Neuron (in vitro differentiated cells): ENCODE data around the gene SUGCT.

Experiments
- H2AFZ ChIP-seq: one replicate; pipeline ENCODE4 v1.6.1; 2013; ENCODE audit warnings: low read depth, mild to moderate bottlenecking, inconsistent platforms, low read length, moderate library complexity
- H3K27me3 ChIP-seq: one replicate; pipeline ENCODE4 v1.6.1; 2013; ENCODE audit warnings: low read length; ENCODE audit not compliant: insufficient read depth
- H3K36me3 ChIP-seq: one replicate; pipeline ENCODE4 v1.6.1; 2013; ENCODE audit warnings: low read length; ENCODE audit not compliant: insufficient read depth
- H3K4me1 ChIP-seq: one replicate; pipeline ENCODE4 v1.6.1; 2013; ENCODE audit warnings: low read length; ENCODE audit not compliant: insufficient read depth
- H3K4me3 ChIP-seq: 2 replicates; pipeline ENCODE4 v1.5.1; 2013; ENCODE audit warnings: mild to moderate bottlenecking, low read length, moderate library complexity
- H3K9me3 ChIP-seq: one replicate; pipeline ENCODE4 v1.6.1; 2013; ENCODE audit warnings: low read length

SUGCT gene

GRCh38 chr7:40535678-40536077, 400.9 kb downstream of the SUGCT start:
- no peaks in the 10 kb centered on the region for H3K4me1 ChIP-seq
- no peaks in the 10 kb centered on the region for H3K36me3 ChIP-seq
- no peaks in the 10 kb centered on the region for H3K9me3 ChIP-seq
- H2AFZ ChIP-seq = no peak overlapping the region
- H3K27me3 ChIP-seq = no peaks in the 10 kb centered on the region
- no peak overlapping the region for H3K4me3 ChIP-seq

GRCh38 chr7:40536421-40536820, 401.6 kb downstream of the SUGCT start:
- Histone ChIP-seq H3K36me3 (no peaks in the 10 kb centered on the region), H2AFZ (no peak overlapping the region), H3K9me3 (no peaks in the 10 kb centered on the region), H3K4me1 (no peaks in the 10 kb centered on the region), H3K4me3 (no peak overlapping the region), H3K27me3 (no peaks in the 10 kb centered on the region)

GRCh38 chr7:40538281-40538680, 403.5 kb downstream of the SUGCT start:
- Histone ChIP-seq H3K27me3 (no peaks in the 10 kb centered on the region), H2AFZ (no peak overlapping the region), H3K9me3 (no peaks in the 10 kb centered on the region), H3K4me3 (no peak overlapping the region), H3K36me3 (no peaks in the 10 kb centered on the region), H3K4me1 (no peaks in the 10 kb centered on the region)

- Histone ChIP-seq H3K4me3 (no peak overlapping the region), H3K27me3 (no peaks in the 10 kb centered on the region), H3K4me1 (no peaks in the 10 kb centered on the region), H3K9me3 (no peaks in the 10 kb centered on the region), H3K36me3 (no peaks in the 10 kb centered on the region), H2AFZ (no peak overlapping the region)
Observed at GRCh38 chr7:40541336-40541735, 406.5 kb downstream of the SUGCT start.

GRCh38 chr7:40542982-40543741, 408.4 kb downstream of the SUGCT start:
- no peaks in the 10 kb centered on the region for H3K9me3 ChIP-seq
- no peak overlapping the region for H2AFZ ChIP-seq
- no peaks in the 10 kb centered on the region for H3K4me1 ChIP-seq
- H3K4me3 ChIP-seq = no peak overlapping the region
- no peaks in the 10 kb centered on the region for H3K36me3 ChIP-seq
- no peaks in the 10 kb centered on the region for H3K27me3 ChIP-seq

GRCh38 chr7:40544221-40544723, 409.5 kb downstream of the SUGCT start:
- no peaks in the 10 kb centered on the region for H3K36me3 ChIP-seq
- no peaks in the 10 kb centered on the region for H3K4me1 ChIP-seq
- H3K9me3 ChIP-seq = no peaks in the 10 kb centered on the region
- H2AFZ ChIP-seq = no peak overlapping the region
- H3K27me3 ChIP-seq = no peaks in the 10 kb centered on the region
- no peak overlapping the region for H3K4me3 ChIP-seq

GRCh38 chr7:40544871-40545303, 410.1 kb downstream of the SUGCT start:
- Histone ChIP-seq H3K9me3 (no peaks in the 10 kb centered on the region), H3K4me3 (no peak overlapping the region), H3K4me1 (no peaks in the 10 kb centered on the region), H2AFZ (no peak overlapping the region), H3K36me3 (no peaks in the 10 kb centered on the region), H3K27me3 (no peaks in the 10 kb centered on the region)

- no peaks in the 10 kb centered on the region for H3K27me3 ChIP-seq
- no peak overlapping the region for H3K4me3 ChIP-seq
- no peaks in the 10 kb centered on the region for H3K9me3 ChIP-seq
- H3K36me3 ChIP-seq = no peaks in the 10 kb centered on the region
- no peaks in the 10 kb centered on the region for H3K4me1 ChIP-seq
- H2AFZ ChIP-seq = no peak overlapping the region
Observed at GRCh38 chr7:40545739-40546138, 410.9 kb downstream of the SUGCT start.

- Histone ChIP-seq H3K36me3 (no peaks in the 10 kb centered on the region), H3K4me3 (no peak overlapping the region), H2AFZ (no peak overlapping the region), H3K9me3 (no peaks in the 10 kb centered on the region), H3K4me1 (peaks cover under 1% of the 10 kb centered on the region), H3K27me3 (no peaks in the 10 kb centered on the region)
Observed at GRCh38 chr7:40546616-40547501, 412.1 kb downstream of the SUGCT start.

GRCh38 chr7:40549372-40550039, 414.7 kb downstream of the SUGCT start:
- H3K4me1 ChIP-seq = peaks cover 3% of the 10 kb centered on the region
- H3K27me3 ChIP-seq = no peaks in the 10 kb centered on the region
- no peak overlapping the region for H2AFZ ChIP-seq
- no peaks in the 10 kb centered on the region for H3K36me3 ChIP-seq
- H3K9me3 ChIP-seq = no peaks in the 10 kb centered on the region
- no peak overlapping the region for H3K4me3 ChIP-seq

GRCh38 chr7:40551685-40552576, 417.1 kb downstream of the SUGCT start:
- Histone ChIP-seq H3K4me1 (peaks cover 3% of the 10 kb centered on the region), H2AFZ (no peak overlapping the region), H3K4me3 (no peak overlapping the region), H3K36me3 (no peaks in the 10 kb centered on the region), H3K27me3 (no peaks in the 10 kb centered on the region), H3K9me3 (no peaks in the 10 kb centered on the region)

GRCh38 chr7:40560672-40561071, 425.9 kb downstream of the SUGCT start:
- Histone ChIP-seq H2AFZ (no peak overlapping the region), H3K36me3 (no peaks in the 10 kb centered on the region), H3K4me1 (no peaks in the 10 kb centered on the region), H3K9me3 (no peaks in the 10 kb centered on the region), H3K4me3 (no peak overlapping the region), H3K27me3 (no peaks in the 10 kb centered on the region)
